Ovary (tissue), 9 donors: ENCODE measurements around the gene KCNMA1. TPM values are rescaled to one million over a fixed set of nuclear protein-coding genes. Genes with fewer than 3 reads are reported as not detected.

Experiments
- DNase-seq, 5 donors: peaks; one replicate each; pipeline ENCODE4 v3.0.0-alpha.2; 2019 to 2020
- H3K27ac ChIP-seq, 2 donors: fragments of 200-600 bp; one replicate each; pipeline versions ENCODE4 v1.5.1 to v1.8.0; 2019 to 2022
- H3K27me3 ChIP-seq: fragments of 200-600 bp; one replicate; pipeline ENCODE4 v1.8.0; 2022
- H3K36me3 ChIP-seq: fragments of 200-600 bp; sonication (generic); one replicate; pipeline ENCODE4 v1.5.1; 2019
- H3K4me1 ChIP-seq: one replicate; pipeline ENCODE4 v1.8.1; 2013; ENCODE audit warnings: mild to moderate bottlenecking, moderate library complexity; ENCODE audit not compliant: insufficient read depth
- H3K4me3 ChIP-seq: fragments of 200-600 bp; sonication (generic); one replicate; pipeline ENCODE4 v1.5.1; 2017
- H3K9me3 ChIP-seq, 2 donors: fragments of 200-600 bp in 1 of 2; sonication (generic) in 1 of 2; one replicate each; pipeline versions ENCODE4 v1.5.1 to v1.8.1; 2013 to 2019; ENCODE audit warnings: mild to moderate bottlenecking in 1 of 2, moderate library complexity in 1 of 2
- CTCF ChIP-seq, 3 donors: fragments of 450-650 bp in 2 of 3; fragments of 200-600 bp in 1 of 3; IDR thresholded peaks; one replicate each; pipeline versions ENCODE4 v1.5.1 to v1.8.0; 2016 to 2022; ENCODE audit warnings: antibody characterized with exemption in 3 of 3, mild to moderate bottlenecking in 1 of 3
- EP300 ChIP-seq: sonication (generic); formaldehyde crosslinking; IDR thresholded peaks from one replicate; pipeline ENCODE4 v1.6.1; 2017; ENCODE audit warnings: antibody characterized with exemption
- POLR2A ChIP-seq: fragments of 450-650 bp; IDR thresholded peaks from one replicate; pipeline ENCODE4 v1.6.1; 2017; ENCODE audit warnings: antibody characterized with exemption, mild to moderate bottlenecking, moderate library complexity
- WGBS, 3 donors: extraction: QIAGEN DNeasy Blood & Tissue Kit in 1 of 3; methylation state at CpG; one replicate each; pipeline versions ENCODE4 v1.1.5 to v1.1.7; 2013 to 2017; 5-methylcytosine and 5-hydroxymethylcytosine counted together
- intact Hi-C, 4 donors: fragments of 100-400 bp; cut with DNase I; formaldehyde crosslinking; loops; one replicate each; pipeline versions ENCODE4 v1.11.0 to v1.15.1; 2022 to 2023
- polyA plus RNA-seq, 2 donors: library from polyadenylated mRNA; stranded (reverse); fragments of 200-250 nt in 1 of 2; fragments of 350-450 nt in 1 of 2; fragmentation: Illumina TruSeq in 1 of 2; extraction: RNeasy Lipid Tissue Mini Kit (QIAGEN cat#74804) in 1 of 2; gene quantifications; one replicate each; pipeline ENCODE4 v1.2.3, GENCODE V29; 2013 to 2014
- total RNA-seq, 7 donors: library from RNA; depleted of rRNA in 2 of 7; stranded (reverse); fragments of >200 nt in 2 of 7; fragmentation: NEBNext Ultra II Directional in 3 of 7; extraction: Animal tissue kit (Norgen Biotek cat#: 25700) in 3 of 7; gene quantifications; one replicate each; pipeline versions ENCODE4 v1.1.0 to v1.2.4, GENCODE V29; 2016 to 2023
- donor health status: DM: no; HTN: no; CAD: no; lungs with moderate emphysema.
- donor health status: DM: no; HTN: no; CAD: no.
- donor health status: Bipolar disorder and iron deficiency.
- donor health status: DM: yes; HTN: yes; CAD: no.
- donor health status: DM: no; HTN: no; CAD: no.
- donor health status: DM: yes; HTN: yes; CAD: no.

The KCNMA1 gene
- total and polyA plus RNA-seq, 9 donors, result 7.0 to 83.8 (median 25.1) TPM

GRCh38 chr10:77641788-77642397 is 4.3 kb upstream of the KCNMA1 start:
- intact Hi-C loops, result loop anchor here in 3 of 4 donors (5.0 to 10.0 kb wide), 4 partner anchors 247 to 470 kb away; no protein-coding TSS in a partner anchor
- TF ChIP-seq POLR2A (no peak), EP300 (no peak), CTCF (IDR thresholded peaks at IDR 0.05) (peak; percentile 61 to 87 (median 80))
- WGBS, 3 donors, result 0 to 2% (median 0%) methylated on average over 5 of the region's 5 CpGs
- peak in 4 of 5 donors; percentile 42 to 72 (median 60) for DNase-seq
- peaks cover 3% of the 10 kb centered on the region for H3K4me1 ChIP-seq
- H3K9me3 ChIP-seq, result no peaks in the 10 kb centered on the region
- H3K27me3 ChIP-seq, result no peaks in the 10 kb centered on the region
- H3K4me3 ChIP-seq, result no peak overlapping the region
- no peaks in the 10 kb centered on the region for H3K36me3 ChIP-seq
- no peak overlapping the region for H3K27ac ChIP-seq

- Histone ChIP-seq H3K4me1 (peaks cover 3% of the 10 kb centered on the region), H3K27ac (no peak overlapping the region), H3K27me3 (no peaks in the 10 kb centered on the region), H3K9me3 (no peaks in the 10 kb centered on the region), H3K36me3 (no peaks in the 10 kb centered on the region), H3K4me3 (no peak overlapping the region)
- intact Hi-C loops, result loop anchor here in 3 of 4 donors (5.0 to 10.0 kb wide), 4 partner anchors 247 to 469 kb away; no protein-coding TSS in a partner anchor
- 15 to 36% (median 34%) methylated on average over 1 of the region's 1 CpG for WGBS, 3 donors
- TF ChIP-seq CTCF (IDR thresholded peaks at IDR 0.05) (no peak), EP300 (no peak), POLR2A (no peak)
- DNase-seq, result no peak
These were observed 3.7 kb upstream of the KCNMA1 start for GRCh38 chr10:77641344-77641743.

GRCh38 chr10:77640167-77640566 is 2.6 kb upstream of the KCNMA1 start:
- peaks cover 3% of the 10 kb centered on the region for H3K4me1 ChIP-seq
- DNase-seq, result no peak
- 77 to 84% (median 80%) methylated on average over 3 of the region's 3 CpGs for WGBS, 3 donors
- H3K27ac ChIP-seq, result no peak overlapping the region
- no peaks in the 10 kb centered on the region for H3K9me3 ChIP-seq
- H3K27me3 ChIP-seq, result no peaks in the 10 kb centered on the region
- intact Hi-C loops, result loop anchor here in 3 of 4 donors (5.0 to 10.0 kb wide), 4 partner anchors 245 to 468 kb away; no protein-coding TSS in a partner anchor
- H3K36me3 ChIP-seq, result no peaks in the 10 kb centered on the region
- no peak for TF ChIP-seq CTCF (IDR thresholded peaks at IDR 0.05)
- no peak for TF ChIP-seq EP300
- TF ChIP-seq POLR2A, result no peak
- H3K4me3 ChIP-seq, result no peak overlapping the region

GRCh38 chr10:77639756-77640155 is 2.1 kb upstream of the KCNMA1 start:
- no peak for DNase-seq
- WGBS, 3 donors, result 81 to 88% (median 85%) methylated on average over 3 of the region's 3 CpGs
- H3K4me3 ChIP-seq, result no peak overlapping the region
- H3K4me1 ChIP-seq, result peaks cover 3% of the 10 kb centered on the region
- H3K27me3 ChIP-seq, result no peaks in the 10 kb centered on the region
- TF ChIP-seq CTCF (IDR thresholded peaks at IDR 0.05) (no peak), EP300 (no peak), POLR2A (no peak)
- H3K27ac ChIP-seq, result no peak overlapping the region
- no peaks in the 10 kb centered on the region for H3K9me3 ChIP-seq
- H3K36me3 ChIP-seq, result no peaks in the 10 kb centered on the region
- intact Hi-C loops, result loop anchor here (2.0 to 10.0 kb wide), 6 partner anchors 245 to 472 kb away; no protein-coding TSS in a partner anchor
